PC-9 (cell line): ENCODE results near the gene SIRT3.

Experiments
- EZH2 ChIP-seq: fragments of 200-600 bp; sonication (generic); IDR thresholded peaks from 2 replicates; pipeline ENCODE4 v1.8.0; 2017; ENCODE audit warnings: antibody characterized with exemption, low read depth
- TF ChIP-seq, protein P1 (sequence below): fragments of 200-600 bp; sonication (generic); conservative IDR thresholded peaks from 2 replicates; pipeline ENCODE4 v1.6.1; 2017; ENCODE audit warnings: mixed run types, antibody characterized with exemption, mild to moderate bottlenecking, moderate library complexity

DNA sequence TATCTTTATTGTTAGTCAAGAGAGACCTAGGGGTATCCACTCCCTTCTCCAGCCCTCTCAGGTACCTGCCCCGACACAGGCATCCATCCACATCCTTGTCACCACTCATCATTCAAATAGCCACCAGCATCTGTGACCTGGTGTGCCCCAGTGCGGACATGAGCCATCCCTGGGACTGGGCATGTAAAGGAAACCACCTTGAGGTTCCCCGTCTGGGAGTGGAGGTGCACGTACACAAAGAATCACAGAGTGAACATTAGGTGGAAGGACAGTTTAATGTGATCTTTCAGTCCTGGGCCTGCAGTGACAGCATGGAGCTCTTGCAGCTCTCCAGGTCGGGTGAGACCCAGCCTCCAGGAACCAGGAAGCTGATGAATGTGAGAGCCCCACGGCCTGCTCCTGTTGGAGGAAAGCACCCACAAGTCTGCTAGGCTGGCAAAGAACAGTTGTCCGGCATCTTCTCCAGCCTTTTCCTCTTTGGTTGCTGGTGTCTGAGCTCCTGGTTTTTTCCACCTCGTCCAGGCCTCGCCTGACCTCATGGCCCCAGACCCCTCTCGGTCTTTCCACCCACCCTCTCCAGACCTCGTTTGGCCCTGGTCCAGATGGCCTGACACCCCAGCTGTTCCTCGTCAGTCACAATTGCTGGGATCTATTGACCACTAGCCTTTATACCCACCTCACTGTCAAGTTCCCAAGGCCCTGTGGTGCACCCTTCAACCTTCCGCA is 17.2 kb upstream of the SIRT3 start:
- TF ChIP-seq, protein P1, sequence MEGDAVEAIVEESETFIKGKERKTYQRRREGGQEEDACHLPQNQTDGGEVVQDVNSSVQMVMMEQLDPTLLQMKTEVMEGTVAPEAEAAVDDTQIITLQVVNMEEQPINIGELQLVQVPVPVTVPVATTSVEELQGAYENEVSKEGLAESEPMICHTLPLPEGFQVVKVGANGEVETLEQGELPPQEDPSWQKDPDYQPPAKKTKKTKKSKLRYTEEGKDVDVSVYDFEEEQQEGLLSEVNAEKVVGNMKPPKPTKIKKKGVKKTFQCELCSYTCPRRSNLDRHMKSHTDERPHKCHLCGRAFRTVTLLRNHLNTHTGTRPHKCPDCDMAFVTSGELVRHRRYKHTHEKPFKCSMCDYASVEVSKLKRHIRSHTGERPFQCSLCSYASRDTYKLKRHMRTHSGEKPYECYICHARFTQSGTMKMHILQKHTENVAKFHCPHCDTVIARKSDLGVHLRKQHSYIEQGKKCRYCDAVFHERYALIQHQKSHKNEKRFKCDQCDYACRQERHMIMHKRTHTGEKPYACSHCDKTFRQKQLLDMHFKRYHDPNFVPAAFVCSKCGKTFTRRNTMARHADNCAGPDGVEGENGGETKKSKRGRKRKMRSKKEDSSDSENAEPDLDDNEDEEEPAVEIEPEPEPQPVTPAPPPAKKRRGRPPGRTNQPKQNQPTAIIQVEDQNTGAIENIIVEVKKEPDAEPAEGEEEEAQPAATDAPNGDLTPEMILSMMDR = no peak
- TF ChIP-seq EZH2 = no peak
